Calu3 (cell line): ENCODE measurements around the gene EFCAB14. TPM values are rescaled to one million over a fixed set of nuclear protein-coding genes. Genes with fewer than 3 reads are reported as not detected.

ENCODE experiments used
- Bru-seq: library from RNA; stranded (reverse); fragments of 400-500 nt; gene quantifications from one replicate; lab custom pipeline; 2021; lab: Mats Ljungman, UMichigan
- BruChase-seq, 2 experiments: library from RNA; stranded (reverse); fragments of 400-500 nt; gene quantifications; one replicate each; lab custom pipeline; 2021; lab: Mats Ljungman, UMichigan
- BruUV-seq: library from RNA; stranded (reverse); fragments of 400-500 nt; replicated peaks from 2 replicates; lab custom pipeline; 2021; lab: Mats Ljungman, UMichigan
- CTCF ChIA-PET: fragments of 300-600 bp; sonication (Branson Sonifier 250); formaldehyde crosslinking; loops from one replicate; lab custom pipeline; 2022; ENCODE audit warnings: antibody characterized with exemption; lab: Charles Lee
- DNase-seq: peaks from one replicate; pipeline ENCODE4 v3.0.0; 2022
- H3K27ac Mint-ChIP-seq: one replicate; pipeline ENCODE4 v1.8.0; 2022; ENCODE audit warnings: mixed read lengths; ENCODE audit not compliant: unreplicated experiment
- H3K27me3 Mint-ChIP-seq: one replicate; pipeline ENCODE4 v1.8.0; 2022; ENCODE audit warnings: mixed read lengths; ENCODE audit not compliant: unreplicated experiment
- H3K36me3 Mint-ChIP-seq: one replicate; pipeline ENCODE4 v1.8.0; 2022; ENCODE audit warnings: mild to moderate bottlenecking, moderate library complexity, mixed read lengths; ENCODE audit not compliant: insufficient read depth, unreplicated experiment
- H3K4me1 Mint-ChIP-seq: one replicate; pipeline ENCODE4 v1.8.0; 2022; ENCODE audit warnings: mild to moderate bottlenecking, low read depth, mixed read lengths; ENCODE audit not compliant: unreplicated experiment
- H3K4me3 Mint-ChIP-seq: one replicate; pipeline ENCODE4 v1.8.0; 2022; ENCODE audit warnings: mild to moderate bottlenecking, low read depth, moderate library complexity, mixed read lengths; ENCODE audit not compliant: unreplicated experiment
- H3K9me3 Mint-ChIP-seq: one replicate; pipeline ENCODE4 v1.8.0; 2022; ENCODE audit warnings: low read depth, mixed read lengths; ENCODE audit not compliant: unreplicated experiment
- intact Hi-C: fragments of 100-400 bp; cut with micrococcal nuclease; formaldehyde crosslinking; loops from one replicate; pipeline ENCODE4 v1.10.0; 2022; ENCODE audit not compliant: unreplicated experiment
- long read RNA-seq: library from polyadenylated mRNA; stranded (forward); transcript quantifications from one replicate; pipeline ENCODE4 v2.0.0, GENCODE V29; 2022
- total RNA-seq: library from RNA; stranded (reverse); gene quantifications from 2 replicates; pipeline ENCODE4 v1.2.3, GENCODE V29; 2022
- TF ChIP-seq, protein P1 (sequence below): fragments of 200-600 bp; IDR thresholded peaks from one replicate; pipeline ENCODE4 v1.8.0; 2022; ENCODE audit warnings: antibody characterized with exemption; ENCODE audit not compliant: unreplicated experiment

The EFCAB14 gene
- total RNA-seq (104 and 108 TPM in 2 replicates), Bru-seq, nascent RNA (percentile 90 among the genes with signal in this experiment), BruChase-seq, experiment 1, labeled RNA remaining after a 6-hour chase (percentile 94 among the genes with signal in this experiment), BruChase-seq, experiment 2, labeled RNA remaining after a 2-hour chase (percentile 85 among the genes with signal in this experiment)
- long read RNA-seq, full-length matches to known transcripts, result 44 of 77 reads
- long read RNA-seq, partial matches to known transcripts, result 5 of 77 reads
- long read RNA-seq, other reads (novel, unspliced or antisense), result 28 of 77 reads

GRCh38 chr1:46718727-46719622, at the start of gene EFCAB14:
TSS of gene EFCAB14 (minus strand) at chr1:46719114. CDS start at chr1:46718087, 1,027 bp downstream.
- Mint-ChIP-seq H3K27me3 (no peaks in the 10 kb centered on the region), H3K27ac (peak within 1 kb of the TSS; percentile 90), H3K4me1 (peaks cover 39% of the 10 kb centered on the region), H3K9me3 (no peaks in the 10 kb centered on the region), H3K36me3 (peaks cover 52% of the 10 kb centered on the region), H3K4me3 (peak within 1 kb of the TSS; percentile 91)
- intact Hi-C loops, result no loop called here
- DNase-seq, result peak; percentile 100
- BruUV-seq, result no TSS peak
- TF ChIP-seq, protein P1, sequence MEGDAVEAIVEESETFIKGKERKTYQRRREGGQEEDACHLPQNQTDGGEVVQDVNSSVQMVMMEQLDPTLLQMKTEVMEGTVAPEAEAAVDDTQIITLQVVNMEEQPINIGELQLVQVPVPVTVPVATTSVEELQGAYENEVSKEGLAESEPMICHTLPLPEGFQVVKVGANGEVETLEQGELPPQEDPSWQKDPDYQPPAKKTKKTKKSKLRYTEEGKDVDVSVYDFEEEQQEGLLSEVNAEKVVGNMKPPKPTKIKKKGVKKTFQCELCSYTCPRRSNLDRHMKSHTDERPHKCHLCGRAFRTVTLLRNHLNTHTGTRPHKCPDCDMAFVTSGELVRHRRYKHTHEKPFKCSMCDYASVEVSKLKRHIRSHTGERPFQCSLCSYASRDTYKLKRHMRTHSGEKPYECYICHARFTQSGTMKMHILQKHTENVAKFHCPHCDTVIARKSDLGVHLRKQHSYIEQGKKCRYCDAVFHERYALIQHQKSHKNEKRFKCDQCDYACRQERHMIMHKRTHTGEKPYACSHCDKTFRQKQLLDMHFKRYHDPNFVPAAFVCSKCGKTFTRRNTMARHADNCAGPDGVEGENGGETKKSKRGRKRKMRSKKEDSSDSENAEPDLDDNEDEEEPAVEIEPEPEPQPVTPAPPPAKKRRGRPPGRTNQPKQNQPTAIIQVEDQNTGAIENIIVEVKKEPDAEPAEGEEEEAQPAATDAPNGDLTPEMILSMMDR, result no peak
- CTCF ChIA-PET, result no interaction called here

- no TSS peak for BruUV-seq
- no peak for DNase-seq
- H3K27me3 Mint-ChIP-seq, result no peaks in the 10 kb centered on the region
- TF ChIP-seq, protein P1, result no peak
- no peaks in the 10 kb centered on the region for H3K4me1 Mint-ChIP-seq
- no peak overlapping the region for H3K4me3 Mint-ChIP-seq
- no peak overlapping the region for H3K27ac Mint-ChIP-seq
- CTCF ChIA-PET, result interaction anchor here (1.6 kb wide), 1 partner anchor 11 kb away, joined by 5 read pairs; no protein-coding TSS in a partner anchor
- H3K9me3 Mint-ChIP-seq, result peaks cover 19% of the 10 kb centered on the region
- intact Hi-C loops, result no loop called here
- H3K36me3 Mint-ChIP-seq, result no peaks in the 10 kb centered on the region
Observed at GRCh38 chr1:46768445-46768844, 49.5 kb upstream of the EFCAB14 start.

- no peak overlapping the region for H3K27ac Mint-ChIP-seq
- no peak for DNase-seq
- H3K9me3 Mint-ChIP-seq, result peaks cover 19% of the 10 kb centered on the region
- BruUV-seq, result no TSS peak
- TF ChIP-seq, protein P1, result no peak
- intact Hi-C loops, result no loop called here
- no peaks in the 10 kb centered on the region for H3K36me3 Mint-ChIP-seq
- no peak overlapping the region for H3K4me3 Mint-ChIP-seq
- CTCF ChIA-PET, result interaction anchor here (1.6 kb wide), 1 partner anchor 10 kb away, joined by 5 read pairs; no protein-coding TSS in a partner anchor
- no peaks in the 10 kb centered on the region for H3K27me3 Mint-ChIP-seq
- no peaks in the 10 kb centered on the region for H3K4me1 Mint-ChIP-seq
Observed at GRCh38 chr1:46767649-46768282, 48.9 kb upstream of the EFCAB14 start.

DNA sequence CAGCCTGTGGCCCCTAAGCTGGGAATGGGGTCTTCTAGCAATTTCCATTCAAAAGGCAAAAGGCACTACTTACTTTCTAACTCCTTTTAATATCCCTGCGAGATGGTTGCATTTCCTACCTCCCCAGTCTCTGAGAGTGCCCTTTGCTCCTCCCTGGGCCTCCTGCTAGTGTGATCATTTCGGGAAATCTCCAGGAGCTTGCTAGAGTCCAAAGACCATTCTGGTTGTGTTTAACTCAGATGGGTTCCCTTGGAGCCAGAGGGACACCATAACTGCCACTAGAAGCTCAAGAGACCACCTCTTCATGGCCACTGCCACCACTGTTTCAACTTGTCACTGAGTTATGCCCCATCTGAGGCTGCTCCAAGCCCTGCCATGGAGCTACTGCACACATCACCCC, 45.5 kb upstream of the EFCAB14 start:
- no TSS peak for BruUV-seq
- intact Hi-C loops, result no loop called here
- no peaks in the 10 kb centered on the region for H3K27me3 Mint-ChIP-seq
- DNase-seq, result no peak
- H3K27ac Mint-ChIP-seq, result no peak overlapping the region
- peaks cover 10% of the 10 kb centered on the region for H3K9me3 Mint-ChIP-seq
- no peaks in the 10 kb centered on the region for H3K36me3 Mint-ChIP-seq
- H3K4me1 Mint-ChIP-seq, result peaks cover 21% of the 10 kb centered on the region
- no peak overlapping the region for H3K4me3 Mint-ChIP-seq
- TF ChIP-seq, protein P1, result no peak
- CTCF ChIA-PET, result interaction anchor here (0.5 kb wide), 1 partner anchor 1596 kb away, joined by 4 read pairs; no protein-coding TSS in a partner anchor
